Lung (tissue), 12 donors: ENCODE data around the gene HOTAIR. TPM values are rescaled to one million over a fixed set of nuclear protein-coding genes. Genes with fewer than 3 reads are reported as not detected.

ENCODE experiments used
- ATAC-seq: fragments of 200-7000 bp; cut with Tn5 transposase; one replicate; pipeline ENCODE4 v1.9.1; 2020; ENCODE audit warnings: moderate number of reproducible peaks; ENCODE audit not compliant: insufficient read depth, low FRiP score
- DNase-seq, 3 donors: peaks; one replicate each; pipeline ENCODE4 v3.0.0-alpha.2; 2013 to 2017
- H3K27ac ChIP-seq, 2 donors: one replicate each; pipeline ENCODE4 v1.5.1; 2013; ENCODE audit warnings: mild to moderate bottlenecking in 2 of 2, moderate library complexity in 2 of 2, control low read depth in 1 of 2, inconsistent platforms in 1 of 2, low read depth in 1 of 2, low read length in 1 of 2
- H3K27me3 ChIP-seq, 3 donors: one replicate each; pipeline ENCODE4 v1.5.1; 2013; ENCODE audit warnings: low read length in 2 of 3; ENCODE audit not compliant: control insufficient read depth in 3 of 3, insufficient read depth in 3 of 3
- H3K36me3 ChIP-seq, 4 donors: one replicate each; pipeline ENCODE4 v1.5.1; 2013; ENCODE audit warnings: low read length in 4 of 4, mild to moderate bottlenecking in 1 of 4, moderate library complexity in 1 of 4; ENCODE audit not compliant: control insufficient read depth in 4 of 4, insufficient read depth in 4 of 4
- H3K4me1 ChIP-seq, 5 donors: one replicate each; pipeline ENCODE4 v1.5.1; 2013; ENCODE audit warnings: low read length in 5 of 5, mild to moderate bottlenecking in 2 of 5, moderate library complexity in 1 of 5; ENCODE audit not compliant: control insufficient read depth in 5 of 5, insufficient read depth in 5 of 5
- H3K4me3 ChIP-seq: one replicate; pipeline ENCODE4 v1.5.1; 2013; ENCODE audit warnings: mild to moderate bottlenecking, control low read depth, moderate library complexity
- H3K9ac ChIP-seq, 2 donors: one replicate each; pipeline ENCODE4 v1.5.1; 2013; ENCODE audit warnings: low read length in 2 of 2, control low read depth in 1 of 2; ENCODE audit not compliant: insufficient read depth in 1 of 2
- H3K9me3 ChIP-seq, 4 donors: one replicate each; pipeline ENCODE4 v1.5.1; 2013; ENCODE audit warnings: low read length in 3 of 4, mild to moderate bottlenecking in 1 of 4, moderate library complexity in 1 of 4; ENCODE audit not compliant: control insufficient read depth in 4 of 4, insufficient read depth in 3 of 4
- CTCF ChIP-seq: IDR thresholded peaks from 2 replicates; pipeline ENCODE4 v1.5.1; 2012; ENCODE audit warnings: mild to moderate bottlenecking; ENCODE audit errors: control extremely low read depth, extremely low read depth
- WGBS, 2 donors: extraction: QIAGEN DNeasy Blood & Tissue Kit; methylation state at CpG; one replicate each; pipeline ENCODE4 v1.1.7; 2013; 5-methylcytosine and 5-hydroxymethylcytosine counted together
- polyA plus RNA-seq, 2 donors: library from polyadenylated mRNA; stranded (reverse); fragments of 200-250 nt; gene quantifications; one replicate each; pipeline ENCODE4 v1.2.1, GENCODE V29; 2013
- total RNA-seq, 2 donors: library from RNA; depleted of rRNA in 1 of 2; stranded (reverse); fragments of >200 nt in 1 of 2; gene quantifications; one replicate each; pipeline ENCODE4 v1.2.1, GENCODE V29; 2014 to 2021
- donor health status: control.
- donor health status: control.
- donor health status: Bipolar disorder and iron deficiency.
- donor health status: healthy.
- donor health status: DM: yes; HTN: yes; CAD: no.

The HOTAIR gene
- total and polyA plus RNA-seq, 4 donors = 0.15 TPM; not detected in 3

GRCh38 chr12:53982648-53983567, 8.2 kb upstream of the HOTAIR start:
- peaks cover 0 to 29% (median 0%) of the 10 kb centered on the region in 4 donors for H3K9me3 ChIP-seq
- no peak overlapping the region for H3K27ac ChIP-seq
- 8 to 22% methylated on average over 26 of the region's 26 CpGs for WGBS, 2 donors
- DNase-seq (no peak), ATAC-seq (no peak)
- H3K4me1 ChIP-seq = peaks cover 0 to 17% (median 10%) of the 10 kb centered on the region in 5 donors
- no peaks in the 10 kb centered on the region for H3K36me3 ChIP-seq
- H3K4me3 ChIP-seq = no peak overlapping the region
- no peak for TF ChIP-seq CTCF
- no peak overlapping the region for H3K9ac ChIP-seq
- peaks cover 35 to 99% (median 89%) of the 10 kb centered on the region in 3 donors for H3K27me3 ChIP-seq

- H3K27me3 ChIP-seq = peaks cover 33 to 99% (median 90%) of the 10 kb centered on the region in 3 donors
- H3K27ac ChIP-seq = no peak overlapping the region
- H3K9ac ChIP-seq = no peak overlapping the region
- H3K36me3 ChIP-seq = no peaks in the 10 kb centered on the region
- no peak for TF ChIP-seq CTCF
- H3K4me3 ChIP-seq = no peak overlapping the region
- 16 to 33% methylated on average over 30 of the region's 30 CpGs for WGBS, 2 donors
- H3K4me1 ChIP-seq = peaks cover 0 to 17% (median 10%) of the 10 kb centered on the region in 5 donors
- ATAC-seq (no peak), DNase-seq (no peak)
- H3K9me3 ChIP-seq = peaks cover 0 to 26% (median 0%) of the 10 kb centered on the region in 4 donors
Measured at GRCh38 chr12:53981634-53982565, 7.1 kb upstream of the HOTAIR start.

- Histone ChIP-seq H3K4me1 (peaks cover 0 to 15% (median 12%) of the 10 kb centered on the region in 5 donors), H3K9ac (no peak overlapping the region), H3K4me3 (no peak overlapping the region), H3K36me3 (no peaks in the 10 kb centered on the region), H3K9me3 (peaks cover 0 to 27% (median 0%) of the 10 kb centered on the region in 4 donors), H3K27me3 (peaks cover 32 to 99% (median 91%) of the 10 kb centered on the region in 3 donors), H3K27ac (no peak overlapping the region)
- no peak for TF ChIP-seq CTCF
- DNase-seq (no peak), ATAC-seq (no peak)
- 23 to 30% methylated on average over 15 of the region's 15 CpGs for WGBS, 2 donors
Measured at GRCh38 chr12:53980802-53981496, 6.2 kb upstream of the HOTAIR start.
